HG02852 (cell line): ENCODE measurements around the gene ASIC2.

Experiments
- ATAC-seq: cut with Tn5 transposase; IDR thresholded peaks from one replicate; pipeline ENCODE4 v1.9.1; 2021; ENCODE audit warnings: mild to moderate bottlenecking, moderate library complexity; ENCODE audit not compliant: unreplicated experiment

ASIC2 gene

GRCh38 chr17:33079201-33079600 lies 213.9 kb downstream of the ASIC2 start:
- no peak for ATAC-seq

GRCh38 chr17:33076979-33077378 lies 216.1 kb downstream of the ASIC2 start:
- no peak for ATAC-seq

- ATAC-seq: no peak
Observed at GRCh38 chr17:33073416-33073815, 219.7 kb downstream of the ASIC2 start.

- no peak for ATAC-seq
Observed at GRCh38 chr17:33072421-33073161, 220.5 kb downstream of the ASIC2 start.

- ATAC-seq: no peak
Observed at GRCh38 chr17:33071656-33072055, 221.4 kb downstream of the ASIC2 start.

- ATAC-seq: no peak
Observed at GRCh38 chr17:33057564-33057963, 235.5 kb downstream of the ASIC2 start.

- ATAC-seq: no peak
Observed at GRCh38 chr17:33056399-33057146, 236.5 kb downstream of the ASIC2 start.

- ATAC-seq: no peak
Observed at GRCh38 chr17:33055746-33056145, 237.3 kb downstream of the ASIC2 start.

GRCh38 chr17:33055171-33055611 lies 237.9 kb downstream of the ASIC2 start:
- no peak for ATAC-seq

GRCh38 chr17:33054412-33054811 lies 238.7 kb downstream of the ASIC2 start:
- no peak for ATAC-seq

- ATAC-seq: no peak
Observed at GRCh38 chr17:33053676-33054075, 239.4 kb downstream of the ASIC2 start.

GRCh38 chr17:33052856-33053255 lies 240.2 kb downstream of the ASIC2 start:
- ATAC-seq: no peak

- no peak for ATAC-seq
Observed at GRCh38 chr17:33050611-33051140, 242.4 kb downstream of the ASIC2 start.

- no peak for ATAC-seq
Observed at GRCh38 chr17:33049781-33050414, 243.2 kb downstream of the ASIC2 start.

- ATAC-seq: no peak
Observed at GRCh38 chr17:33046361-33047255, 246.5 kb downstream of the ASIC2 start.

- no peak for ATAC-seq
Observed at GRCh38 chr17:33045216-33045615, 247.9 kb downstream of the ASIC2 start.

GRCh38 chr17:33044771-33045170 lies 248.3 kb downstream of the ASIC2 start:
- no peak for ATAC-seq

GRCh38 chr17:33040461-33040860 lies 252.6 kb downstream of the ASIC2 start:
- no peak for ATAC-seq

GRCh38 chr17:33039874-33040273 lies 253.2 kb downstream of the ASIC2 start:
- ATAC-seq: no peak

GRCh38 chr17:33038740-33039139 lies 254.4 kb downstream of the ASIC2 start:
- ATAC-seq: no peak

- no peak for ATAC-seq
Observed at GRCh38 chr17:33033176-33033575, 259.9 kb downstream of the ASIC2 start.
